Testis (tissue), 3 donors: Measurements from ENCODE around the gene GABRQ. TPM values are rescaled to one million over a fixed set of nuclear protein-coding genes. Genes with fewer than 3 reads are reported as not detected.

Source experiments
- DNase-seq: peaks from one replicate; pipeline ENCODE4 v3.0.0-alpha.2; 2019
- H3K27ac ChIP-seq, 2 donors: fragments of 200-600 bp; sonication (generic); one replicate each; pipeline ENCODE4 v1.5.1; 2019
- H3K27me3 ChIP-seq: fragments of 200-600 bp; sonication (generic); one replicate; pipeline ENCODE4 v1.5.1; 2019
- H3K36me3 ChIP-seq: fragments of 200-600 bp; sonication (generic); one replicate; pipeline ENCODE4 v1.5.1; 2017; ENCODE audit warnings: low read depth; ENCODE audit errors: missing control alignments
- H3K4me1 ChIP-seq: fragments of 200-600 bp; sonication (generic); one replicate; pipeline ENCODE4 v1.5.1; 2019
- H3K4me3 ChIP-seq, 2 donors: fragments of 200-600 bp; sonication (generic); one replicate each; pipeline ENCODE4 v1.5.1; 2017 to 2019
- H3K9me3 ChIP-seq: fragments of 200-600 bp; sonication (generic); one replicate; pipeline ENCODE4 v1.5.1; 2017
- CTCF ChIP-seq, 3 experiments: fragments of 450-650 bp in 2 of 3; fragments of 200-600 bp in 1 of 3; sonication (generic) in 1 of 3; IDR thresholded peaks; one replicate each; pipeline ENCODE4 v1.5.1; 2016 to 2019; ENCODE audit warnings: antibody characterized with exemption in 3 of 3, mild to moderate bottlenecking in 2 of 3, moderate library complexity in 1 of 3
- POLR2A ChIP-seq: fragments of 450-650 bp; IDR thresholded peaks from one replicate; pipeline ENCODE4 v1.6.1; 2017; ENCODE audit warnings: antibody characterized with exemption, mild to moderate bottlenecking, moderate library complexity
- WGBS, 2 donors: methylation state at CpG; one replicate each; pipeline ENCODE4 v1.1.5; 2018; 5-methylcytosine and 5-hydroxymethylcytosine counted together
- intact Hi-C: fragments of 100-400 bp; cut with DNase I; formaldehyde crosslinking; loops from one replicate; pipeline ENCODE4 v1.15.1; 2023; ENCODE audit warnings: low total_unique reads
- polyA plus RNA-seq: library from polyadenylated mRNA; stranded (reverse); fragments of 350-450 nt; fragmentation: Illumina TruSeq; extraction: RNeasy Lipid Tissue Mini Kit (QIAGEN cat#74804); gene quantifications from one replicate; pipeline ENCODE4 v1.2.3, GENCODE V29; 2014; ENCODE audit warnings: low read depth, low replicate concordance; ENCODE audit not compliant: insufficient read depth
- total RNA-seq, 2 donors: library from RNA; depleted of rRNA; stranded (reverse); fragments of >200 nt; gene quantifications; one replicate each; pipeline ENCODE4 v1.2.3, GENCODE V29; 2016

GABRQ gene
- total and polyA plus RNA-seq, 3 donors from 2014 or later: 2.4 to 9.6 (median 3.5) TPM

- intact Hi-C loops: loop anchor here (10.0 kb wide), 1 partner anchor 885 kb away; no protein-coding TSS in a partner anchor
- Histone ChIP-seq H3K9me3 (no peaks in the 10 kb centered on the region), H3K27ac (no peak overlapping the region), H3K4me1 (no peaks in the 10 kb centered on the region), H3K36me3 (no peaks in the 10 kb centered on the region), H3K27me3 (no peaks in the 10 kb centered on the region), H3K4me3 (no peak overlapping the region)
- TF ChIP-seq CTCF (IDR thresholded peaks at IDR 0.05) (no peak), POLR2A (no peak)
- 71 to 78% methylated on average over 4 to 7 of the region's 7 CpGs for WGBS, 2 donors
- DNase-seq: no peak
Observed at GRCh38 chrX:152639426-152639825, 1.7 kb downstream of the GABRQ start.

- H3K9me3 ChIP-seq: no peaks in the 10 kb centered on the region
- no peak overlapping the region for H3K27ac ChIP-seq
- 83 to 88% methylated on average over 5 to 18 of the region's 18 CpGs for WGBS, 2 donors
- no peak for TF ChIP-seq POLR2A
- TF ChIP-seq CTCF (IDR thresholded peaks at IDR 0.05): no peak
- no peaks in the 10 kb centered on the region for H3K27me3 ChIP-seq
- DNase-seq: no peak
- H3K4me3 ChIP-seq: no peak overlapping the region
- H3K4me1 ChIP-seq: no peaks in the 10 kb centered on the region
- no peaks in the 10 kb centered on the region for H3K36me3 ChIP-seq
- intact Hi-C loops: no loop called here
Observed at GRCh38 chrX:152640034-152640818, 2.5 kb downstream of the GABRQ start.

GRCh38 chrX:152641256-152641875, 3.7 kb downstream of the GABRQ start:
- no peak for TF ChIP-seq POLR2A
- no peak for TF ChIP-seq CTCF (IDR thresholded peaks at IDR 0.05)
- Histone ChIP-seq H3K4me1 (no peaks in the 10 kb centered on the region), H3K4me3 (no peak overlapping the region), H3K27ac (no peak overlapping the region), H3K27me3 (no peaks in the 10 kb centered on the region), H3K36me3 (no peaks in the 10 kb centered on the region), H3K9me3 (no peaks in the 10 kb centered on the region)
- intact Hi-C loops: no loop called here
- no peak for DNase-seq
- WGBS, 2 donors: 59 to 73% methylated on average over 7 to 10 of the region's 10 CpGs

- H3K27ac ChIP-seq: no peak overlapping the region
- no peaks in the 10 kb centered on the region for H3K9me3 ChIP-seq
- TF ChIP-seq POLR2A (no peak), CTCF (IDR thresholded peaks at IDR 0.05) (peak in 1 of 3 experiments; percentile 7)
- no peaks in the 10 kb centered on the region for H3K27me3 ChIP-seq
- H3K4me3 ChIP-seq: no peak overlapping the region
- WGBS, 2 donors: 29 to 77% methylated on average over 4 to 6 of the region's 6 CpGs
- DNase-seq: peak; percentile 22
- no peaks in the 10 kb centered on the region for H3K4me1 ChIP-seq
- intact Hi-C loops: no loop called here
- no peaks in the 10 kb centered on the region for H3K36me3 ChIP-seq
Observed at GRCh38 chrX:152641996-152642395, 4.3 kb downstream of the GABRQ start.
